CD4-positive, alpha-beta T cell treated with Interleukin-21 for 1 hour (primary cell): ENCODE measurements around the gene SEMA3G.
A peak's percentile ranks its signal among the peaks of the same experiment; 100 is the strongest.

Experiments
- DNase-seq: peaks from one replicate; pipeline ENCODE4 v3.0.0-alpha.2; 2020

The SEMA3G gene

DNA sequence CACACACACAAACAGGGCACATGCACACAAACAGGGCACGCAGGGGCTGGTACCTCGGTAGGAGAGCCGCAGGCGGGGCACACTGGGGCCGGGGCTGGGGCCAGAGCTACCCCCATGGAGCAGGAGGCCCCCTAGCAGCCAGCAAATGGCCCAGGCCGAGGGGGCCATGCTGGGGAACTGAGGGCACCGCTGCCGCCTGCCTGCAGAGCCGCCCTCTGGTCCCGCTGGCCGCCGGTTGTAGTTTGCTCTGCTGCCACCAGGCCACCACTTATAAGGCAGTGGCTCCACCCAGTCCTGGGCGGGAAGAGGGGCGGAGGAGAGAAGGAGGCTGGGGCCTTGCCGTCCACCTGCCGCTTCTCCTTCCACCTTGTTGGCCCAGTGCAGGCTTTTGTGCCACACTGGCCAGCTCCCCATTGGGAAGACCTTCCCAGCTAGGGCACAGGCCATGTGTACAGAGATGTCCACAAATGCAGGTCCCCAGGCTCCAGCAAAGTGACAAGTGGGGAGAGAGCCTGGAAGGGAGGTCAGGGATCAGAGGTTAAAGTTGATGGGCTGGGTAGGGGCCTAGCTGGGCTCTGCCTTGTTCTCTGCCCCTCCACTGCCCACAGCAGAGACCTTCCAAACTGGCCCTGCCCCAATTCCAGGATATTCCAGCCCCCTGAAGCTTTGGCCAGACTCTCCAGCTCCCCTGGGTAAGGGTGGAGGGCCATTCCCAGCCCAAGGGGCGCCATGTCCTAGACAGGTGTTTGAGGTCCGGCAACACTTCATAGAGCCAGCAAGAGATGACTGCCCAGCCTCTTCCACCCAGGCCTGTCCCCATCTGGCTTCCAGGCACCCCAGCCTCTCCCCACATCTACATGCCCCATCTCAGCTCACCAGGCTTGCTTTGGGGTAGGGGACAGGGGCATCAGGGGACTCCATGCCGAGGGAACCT is at the start of gene SEMA3G:
Gene SEMA3G (minus strand): TSS at position 244 of the 934 bp plus-strand sequence. CDS start 76 bp downstream, at position 168.
- peak; percentile 81 for DNase-seq

DNA sequence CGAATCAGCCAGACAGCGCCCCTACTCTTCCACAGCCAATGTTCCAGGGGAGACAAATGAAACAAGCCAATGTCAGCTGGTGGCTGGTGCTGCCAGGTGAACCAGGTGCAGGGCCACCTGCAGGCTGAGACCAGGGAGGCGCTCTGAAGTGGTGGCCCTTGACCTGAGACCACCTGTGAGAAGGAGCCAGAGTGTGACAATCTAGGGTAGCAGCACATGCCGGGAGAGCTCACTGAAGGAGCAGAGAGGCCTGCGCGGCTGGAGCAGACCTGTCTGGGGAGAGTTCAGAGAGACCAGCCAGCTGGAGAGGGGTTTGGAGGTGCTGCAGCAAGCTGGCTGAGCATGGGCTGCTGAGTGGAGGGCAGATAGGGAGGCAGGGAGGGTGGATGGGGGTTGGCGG is 49.5 kb upstream of the SEMA3G start:
- DNase-seq = no peak

DNA sequence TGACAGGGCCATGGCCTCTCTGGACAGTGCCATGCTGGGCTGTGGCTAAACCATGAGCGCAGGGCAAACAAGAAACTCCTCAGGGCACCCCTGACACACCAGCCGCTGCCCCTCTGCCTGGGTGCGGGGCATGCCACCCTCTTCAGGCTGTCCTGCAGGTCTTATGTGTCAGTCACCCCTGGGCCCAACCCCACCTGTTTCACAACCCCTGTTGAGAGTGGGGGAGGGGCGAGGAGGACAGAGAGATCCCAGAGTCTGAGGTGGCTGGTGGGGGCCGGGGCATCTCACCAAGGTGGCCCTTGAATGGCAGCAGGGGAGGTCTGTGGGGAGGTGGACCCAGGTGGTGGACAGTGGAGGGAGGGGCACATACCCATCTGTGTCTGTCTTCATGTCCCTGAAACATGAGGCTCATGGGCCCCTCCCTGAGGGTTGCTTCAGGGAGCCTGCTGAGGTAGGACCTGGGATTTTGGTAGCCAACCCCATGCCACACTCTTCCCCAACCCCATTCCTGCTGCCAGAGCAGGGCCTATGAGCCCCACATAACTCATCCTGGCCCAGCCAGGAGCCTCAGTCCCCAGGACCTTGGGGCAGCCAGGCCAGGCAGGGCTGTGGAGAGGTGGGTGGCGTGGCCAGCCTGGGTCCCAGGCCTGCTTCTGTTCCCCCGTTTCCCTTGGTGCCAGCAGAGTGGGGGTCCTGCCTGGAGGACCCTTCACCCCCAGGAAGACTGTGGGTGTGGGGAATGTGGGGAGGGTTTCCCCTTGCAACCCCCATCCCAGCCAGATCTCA is 48.5 kb upstream of the SEMA3G start:
- no peak for DNase-seq

DNA sequence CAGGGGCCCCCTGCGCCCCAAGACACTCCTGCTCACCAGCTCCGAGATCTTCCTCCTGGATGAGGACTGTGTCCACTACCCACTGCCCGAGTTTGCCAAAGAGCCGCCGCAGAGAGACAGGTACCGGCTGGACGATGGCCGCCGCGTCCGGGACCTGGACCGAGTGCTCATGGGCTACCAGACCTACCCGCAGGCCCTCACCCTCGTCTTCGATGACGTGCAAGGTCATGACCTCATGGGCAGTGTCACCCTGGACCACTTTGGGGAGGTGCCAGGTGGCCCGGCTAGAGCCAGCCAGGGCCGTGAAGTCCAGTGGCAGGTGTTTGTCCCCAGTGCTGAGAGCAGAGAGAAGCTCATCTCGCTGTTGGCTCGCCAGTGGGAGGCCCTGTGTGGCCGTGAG is 47.2 kb upstream of the SEMA3G start:
- no peak for DNase-seq

DNA sequence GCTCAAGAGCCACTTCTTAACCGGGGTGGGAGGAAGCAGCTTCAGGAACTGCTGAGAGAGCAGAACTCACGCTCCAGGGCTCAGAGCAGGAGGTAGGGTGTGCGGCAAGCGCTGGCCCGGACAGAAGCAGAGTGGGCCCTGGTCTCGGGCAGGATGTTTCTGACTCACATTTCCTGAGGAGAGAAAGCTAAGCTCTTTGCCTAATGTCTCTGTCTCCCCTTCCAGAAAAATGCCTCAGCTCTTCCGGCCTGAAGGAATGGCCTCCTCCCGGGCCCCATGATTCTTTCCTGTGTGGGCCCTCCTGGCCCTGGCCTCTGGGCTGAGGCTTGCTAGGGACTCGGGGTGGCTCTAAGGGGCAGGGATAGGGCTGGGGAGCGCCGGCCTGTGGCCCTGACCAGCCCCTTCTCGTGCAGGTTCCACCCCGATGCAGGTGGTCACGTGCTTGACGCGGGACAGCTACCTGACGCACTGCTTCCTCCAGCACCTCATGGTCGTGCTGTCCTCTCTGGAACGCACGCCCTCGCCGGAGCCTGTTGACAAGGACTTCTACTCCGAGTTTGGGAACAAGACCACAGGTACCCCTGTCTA is 46.1 kb upstream of the SEMA3G start:
- DNase-seq = no peak

DNA sequence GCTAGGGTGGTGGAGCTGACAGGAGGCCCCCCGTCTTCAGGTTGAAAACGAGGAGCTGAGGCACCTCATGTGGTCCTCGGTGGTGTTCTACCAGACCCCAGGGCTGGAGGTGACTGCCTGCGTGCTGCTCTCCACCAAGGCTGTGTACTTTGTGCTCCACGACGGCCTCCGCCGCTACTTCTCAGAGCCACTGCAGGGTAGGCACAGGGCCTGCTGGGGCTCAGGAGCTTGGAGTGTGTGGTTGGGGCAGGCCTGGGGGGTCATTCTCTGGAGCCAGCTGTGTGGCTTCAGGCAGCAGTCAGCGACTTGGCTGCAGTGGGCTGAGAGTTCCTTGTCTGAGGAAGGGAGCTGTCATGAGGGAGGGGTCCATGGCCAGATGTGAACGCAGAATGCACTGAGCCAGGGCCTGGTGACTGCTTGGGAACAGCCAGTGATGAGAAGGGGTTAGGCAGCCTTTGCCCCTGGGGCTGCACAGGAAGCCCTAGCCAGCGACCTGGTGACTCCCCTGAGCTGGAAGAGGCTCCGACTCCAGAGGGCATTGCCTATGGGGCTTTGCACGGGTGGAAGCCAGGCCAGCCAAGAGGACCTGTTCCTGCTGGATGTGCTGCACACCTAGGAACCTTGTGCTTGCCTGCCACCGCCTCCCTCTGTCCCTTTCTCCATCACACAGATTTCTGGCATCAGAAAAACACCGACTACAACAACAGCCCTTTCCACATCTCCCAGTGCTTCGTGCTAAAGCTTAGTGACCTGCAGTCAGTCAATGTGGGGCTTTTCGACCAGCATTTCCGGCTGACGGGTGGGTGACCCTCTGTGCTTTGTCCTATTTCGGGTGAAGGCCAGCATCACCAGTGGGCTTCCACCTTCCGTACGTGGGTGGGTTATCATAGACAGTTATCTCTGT is 45.4 kb upstream of the SEMA3G start:
- no peak for DNase-seq

DNA sequence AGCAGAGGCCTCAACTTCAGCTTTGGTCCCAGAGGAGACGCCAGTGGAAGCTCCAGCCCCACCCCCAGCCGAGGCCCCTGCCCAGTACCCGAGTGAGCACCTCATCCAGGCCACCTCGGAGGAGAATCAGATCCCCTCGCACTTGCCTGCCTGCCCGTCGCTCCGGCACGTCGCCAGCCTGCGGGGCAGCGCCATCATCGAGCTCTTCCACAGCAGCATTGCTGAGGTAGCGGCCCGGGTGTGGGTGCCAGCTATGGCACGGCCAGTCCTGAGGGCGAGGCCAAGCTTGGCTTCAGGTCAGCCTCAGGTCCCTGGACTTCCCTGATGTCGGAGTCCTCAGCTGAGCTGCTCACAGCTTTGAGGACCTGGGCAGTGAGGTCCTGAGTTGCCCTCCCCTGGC is 44.5 kb upstream of the SEMA3G start:
- DNase-seq = no peak

DNA sequence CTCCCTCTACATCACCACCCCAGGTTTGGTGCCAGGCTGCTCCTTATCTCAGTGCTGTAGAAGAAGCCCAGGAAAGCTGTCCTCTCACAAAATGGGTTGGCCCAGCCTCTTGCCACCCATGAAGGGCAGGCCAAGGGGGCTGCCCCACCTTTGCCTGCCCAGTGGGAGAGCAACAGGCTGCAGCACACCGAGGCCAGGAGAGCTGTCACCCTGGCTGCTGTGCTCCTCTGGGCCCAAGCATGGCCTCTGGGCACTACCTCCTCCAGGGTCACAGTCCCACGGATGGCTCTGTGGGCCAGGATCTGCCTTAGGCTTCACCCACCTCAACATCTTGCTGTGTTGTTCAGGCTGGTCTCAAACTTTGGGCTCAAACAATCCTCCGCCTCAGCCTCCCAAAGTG is 43.8 kb upstream of the SEMA3G start:
- DNase-seq = no peak

DNA sequence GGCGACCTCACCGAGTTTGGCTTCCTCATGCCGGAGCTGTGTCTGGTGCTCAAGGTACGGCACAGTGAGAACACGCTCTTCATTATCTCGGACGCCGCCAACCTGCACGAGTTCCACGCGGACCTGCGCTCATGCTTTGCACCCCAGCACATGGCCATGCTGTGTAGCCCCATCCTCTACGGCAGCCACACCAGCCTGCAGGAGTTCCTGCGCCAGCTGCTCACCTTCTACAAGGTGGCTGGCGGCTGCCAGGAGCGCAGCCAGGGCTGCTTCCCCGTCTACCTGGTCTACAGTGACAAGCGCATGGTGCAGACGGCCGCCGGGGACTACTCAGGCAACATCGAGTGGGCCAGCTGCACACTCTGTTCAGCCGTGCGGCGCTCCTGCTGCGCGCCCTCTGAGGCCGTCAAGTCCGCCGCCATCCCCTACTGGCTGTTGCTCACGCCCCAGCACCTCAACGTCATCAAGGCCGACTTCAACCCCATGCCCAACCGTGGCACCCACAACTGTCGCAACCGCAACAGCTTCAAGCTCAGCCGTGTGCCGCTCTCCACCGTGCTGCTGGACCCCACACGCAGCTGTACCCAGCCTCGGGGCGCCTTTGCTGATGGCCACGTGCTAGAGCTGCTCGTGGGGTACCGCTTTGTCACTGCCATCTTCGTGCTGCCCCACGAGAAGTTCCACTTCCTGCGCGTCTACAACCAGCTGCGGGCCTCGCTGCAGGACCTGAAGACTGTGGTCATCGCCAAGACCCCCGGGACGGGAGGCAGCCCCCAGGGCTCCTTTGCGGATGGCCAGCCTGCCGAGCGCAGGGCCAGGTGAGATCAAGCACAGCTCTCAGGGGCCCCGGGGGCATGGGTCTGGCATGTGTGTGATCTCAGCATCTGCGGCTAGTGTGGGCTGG is 43.1 kb upstream of the SEMA3G start:
- DNase-seq = no peak

DNA sequence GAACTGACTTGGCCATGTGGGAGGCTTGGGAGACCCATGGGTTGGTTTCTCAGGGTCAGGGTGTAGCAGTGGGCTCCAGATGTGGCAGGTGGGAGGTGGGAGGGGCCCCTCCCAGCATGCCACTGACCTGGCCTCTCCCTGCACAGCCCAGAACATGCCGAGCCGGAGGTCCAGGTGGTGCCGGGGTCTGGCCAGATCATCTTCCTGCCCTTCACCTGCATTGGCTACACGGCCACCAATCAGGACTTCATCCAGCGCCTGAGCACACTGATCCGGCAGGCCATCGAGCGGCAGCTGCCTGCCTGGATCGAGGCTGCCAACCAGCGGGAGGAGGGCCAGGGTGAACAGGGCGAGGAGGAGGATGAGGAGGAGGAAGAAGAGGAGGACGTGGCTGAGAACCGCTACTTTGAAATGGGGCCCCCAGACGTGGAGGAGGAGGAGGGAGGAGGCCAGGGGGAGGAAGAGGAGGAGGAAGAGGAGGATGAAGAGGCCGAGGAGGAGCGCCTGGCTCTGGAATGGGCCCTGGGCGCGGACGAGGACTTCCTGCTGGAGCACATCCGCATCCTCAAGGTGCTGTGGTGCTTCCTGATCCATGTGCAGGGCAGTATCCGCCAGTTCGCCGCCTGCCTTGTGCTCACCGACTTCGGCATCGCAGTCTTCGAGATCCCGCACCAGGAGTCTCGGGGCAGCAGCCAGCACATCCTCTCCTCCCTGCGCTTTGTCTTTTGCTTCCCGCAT is 42.3 kb upstream of the SEMA3G start:
- DNase-seq = no peak

DNA sequence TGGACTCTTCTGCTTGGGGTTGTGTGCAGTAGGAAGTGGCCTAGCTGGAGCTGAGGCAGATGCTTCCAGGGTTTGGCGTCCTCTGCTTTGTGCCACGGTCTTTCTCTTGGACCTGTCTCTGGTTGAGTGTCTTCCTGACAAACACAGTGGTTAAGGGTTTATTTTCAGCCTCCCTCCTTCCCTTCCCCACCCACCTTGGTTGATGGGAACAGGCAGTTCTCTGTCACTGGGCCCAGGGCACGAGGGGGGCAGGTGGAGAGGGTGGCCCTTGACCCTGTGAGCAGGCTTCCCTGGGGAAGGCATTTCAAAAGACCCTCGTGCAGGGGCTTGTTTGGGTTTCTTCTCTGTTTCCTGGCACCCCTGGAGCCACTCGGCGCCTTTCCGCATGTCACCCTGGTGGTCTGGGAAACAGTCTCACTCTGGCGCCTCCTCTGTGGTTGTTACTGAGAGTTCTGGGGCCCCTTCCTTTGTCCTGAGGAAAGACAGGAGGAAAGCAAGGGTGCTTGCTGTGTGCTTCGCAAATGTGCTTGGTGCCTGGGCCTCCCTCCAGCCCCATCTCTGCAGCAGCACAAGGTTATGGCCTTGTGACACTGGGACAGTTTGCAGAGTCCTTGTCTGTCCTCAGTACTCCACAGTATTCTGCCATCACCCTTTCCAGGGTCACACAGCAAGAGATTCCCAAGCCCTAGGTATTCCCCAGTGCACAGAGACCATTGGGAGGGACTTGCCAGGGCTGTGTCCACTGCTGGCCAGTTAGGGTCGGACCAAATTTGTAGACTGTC is 40.0 kb upstream of the SEMA3G start:
- DNase-seq = no peak

DNA sequence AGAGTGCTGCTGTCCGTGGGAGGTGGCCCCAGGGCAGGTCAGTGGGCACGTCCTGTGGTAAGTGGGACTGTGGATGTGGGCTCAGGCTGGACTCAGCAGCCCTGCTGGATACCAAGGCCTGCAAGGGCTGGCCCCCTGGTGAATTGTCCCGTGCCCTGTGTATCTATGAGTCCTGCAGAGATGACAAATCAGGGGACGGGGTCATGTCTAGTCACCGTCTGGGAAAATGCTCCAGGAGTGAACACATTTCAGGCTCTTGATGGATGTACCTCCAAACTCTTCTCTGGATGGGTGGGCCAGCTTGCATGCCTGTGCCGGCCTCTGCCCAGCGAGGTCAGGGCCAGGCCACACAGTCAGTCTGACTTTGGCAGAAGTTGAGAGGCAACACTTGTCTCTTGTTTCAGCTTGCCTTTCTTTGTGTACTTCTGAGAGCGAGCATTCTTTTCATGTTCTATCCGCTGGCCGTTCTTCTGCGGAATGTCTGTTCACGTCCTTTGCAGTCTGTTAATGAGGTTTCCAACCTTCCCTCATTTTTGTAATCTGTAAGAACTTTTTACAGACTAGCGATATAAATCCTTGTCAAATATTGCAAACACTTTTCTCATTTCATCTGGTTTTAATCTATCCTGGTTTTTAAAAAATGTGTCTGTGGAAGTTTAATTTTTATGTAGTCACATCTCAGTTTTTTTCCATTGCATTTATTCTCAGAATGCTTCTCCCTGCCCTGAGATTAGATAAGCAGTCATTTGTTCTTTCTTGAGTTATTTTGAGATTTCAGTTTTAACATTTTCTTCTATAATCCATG is 38.9 kb upstream of the SEMA3G start:
- no peak for DNase-seq

DNA sequence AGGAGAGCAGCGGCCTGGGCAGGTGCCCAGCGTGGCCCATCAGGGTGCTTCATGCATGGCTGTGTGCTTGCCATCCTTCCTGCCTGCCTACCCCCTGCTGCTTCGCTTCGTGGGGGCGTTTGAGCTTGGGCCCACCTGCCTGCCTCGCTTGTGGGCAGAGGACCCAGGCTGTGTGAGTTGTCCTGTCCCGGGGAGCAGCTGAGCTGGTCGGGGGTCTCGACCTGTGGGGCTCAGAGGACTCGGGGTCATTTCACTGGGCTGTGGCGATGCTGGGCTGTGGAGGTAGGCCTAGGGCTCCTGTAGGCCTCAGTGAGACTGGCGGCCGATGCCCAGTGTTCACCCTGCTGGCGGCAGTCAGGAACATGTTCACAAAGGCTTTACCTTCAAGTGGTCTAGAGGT is 38.2 kb upstream of the SEMA3G start:
- DNase-seq = no peak

DNA sequence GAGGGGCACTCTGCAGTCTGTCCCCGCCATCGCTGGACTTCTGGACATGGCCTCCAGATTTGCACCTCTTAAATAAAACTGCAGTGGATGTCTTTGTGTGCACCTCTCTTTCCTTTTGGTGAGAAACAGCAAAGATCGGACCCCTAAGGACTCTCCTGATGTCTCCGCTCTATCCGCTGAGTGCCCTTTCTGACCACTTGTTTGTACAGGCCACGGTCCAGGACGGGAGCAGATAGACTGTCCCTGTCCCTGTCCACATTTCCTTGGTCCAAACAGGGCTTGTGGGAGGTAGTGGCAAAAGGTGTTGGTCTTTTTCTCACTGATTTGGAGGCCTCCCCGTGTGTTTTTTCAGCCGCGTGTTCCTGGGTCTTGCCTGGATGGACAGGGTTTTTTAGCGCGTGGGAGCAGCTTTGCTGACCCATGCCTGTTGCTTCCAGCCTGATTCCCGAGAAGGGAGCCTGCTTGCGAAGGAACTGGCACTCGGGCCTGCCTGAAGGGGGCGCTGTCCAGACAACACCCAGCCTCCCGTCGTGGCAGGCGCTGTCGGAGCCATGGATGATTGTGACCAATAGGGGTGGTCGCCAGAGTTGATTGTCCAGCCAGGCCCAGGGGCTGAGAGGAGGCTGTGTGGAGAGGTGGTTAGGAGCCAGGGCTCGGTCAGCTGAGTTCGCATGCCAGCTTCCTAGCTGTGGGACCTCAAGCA is 37.1 kb upstream of the SEMA3G start:
- no peak for DNase-seq

DNA sequence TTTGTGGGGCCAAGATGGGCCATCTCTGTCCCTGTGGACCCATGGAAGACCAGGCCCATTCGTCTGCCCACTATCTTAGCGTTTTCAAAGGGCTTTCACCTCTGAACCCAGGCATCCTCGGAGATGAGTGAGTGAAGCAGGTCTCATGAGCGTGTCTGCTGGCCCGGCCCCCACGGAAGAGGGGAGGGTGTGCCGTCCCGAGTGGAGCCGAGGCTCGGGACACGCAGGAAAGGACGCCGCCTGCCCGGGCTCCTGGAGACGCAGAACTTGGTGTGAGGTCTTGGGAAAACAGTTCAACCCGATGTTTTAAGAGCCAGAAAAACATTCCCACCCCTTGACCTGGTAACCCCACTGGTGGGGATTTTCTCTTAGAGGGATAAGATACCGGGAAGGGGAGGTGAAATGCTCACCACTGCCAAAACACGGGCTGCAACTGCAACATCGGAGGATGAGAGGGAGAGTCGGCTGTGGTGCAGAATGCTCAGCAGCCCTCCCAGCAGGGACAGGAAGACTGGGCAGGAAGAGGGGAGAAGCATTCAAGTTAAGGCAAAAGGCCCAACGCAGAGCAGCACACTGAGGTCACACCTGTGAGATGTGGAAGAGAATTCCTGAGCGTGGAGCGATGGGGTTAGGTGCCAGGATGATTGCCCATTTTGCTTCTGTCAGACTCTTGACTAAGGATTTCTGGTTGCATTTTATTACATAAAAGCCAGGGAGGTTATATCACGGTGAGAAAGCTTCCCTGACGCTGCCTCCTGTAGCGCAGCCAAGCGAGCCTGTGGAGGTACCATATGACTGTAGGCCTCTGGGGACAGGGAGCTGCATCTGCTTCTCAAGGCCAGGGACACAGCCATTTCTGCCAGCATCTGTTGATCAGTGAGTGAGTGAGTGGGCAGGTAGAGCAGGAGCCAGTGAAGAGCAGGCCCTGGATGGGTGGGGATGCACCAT is 36.1 kb upstream of the SEMA3G start:
- no peak for DNase-seq

DNA sequence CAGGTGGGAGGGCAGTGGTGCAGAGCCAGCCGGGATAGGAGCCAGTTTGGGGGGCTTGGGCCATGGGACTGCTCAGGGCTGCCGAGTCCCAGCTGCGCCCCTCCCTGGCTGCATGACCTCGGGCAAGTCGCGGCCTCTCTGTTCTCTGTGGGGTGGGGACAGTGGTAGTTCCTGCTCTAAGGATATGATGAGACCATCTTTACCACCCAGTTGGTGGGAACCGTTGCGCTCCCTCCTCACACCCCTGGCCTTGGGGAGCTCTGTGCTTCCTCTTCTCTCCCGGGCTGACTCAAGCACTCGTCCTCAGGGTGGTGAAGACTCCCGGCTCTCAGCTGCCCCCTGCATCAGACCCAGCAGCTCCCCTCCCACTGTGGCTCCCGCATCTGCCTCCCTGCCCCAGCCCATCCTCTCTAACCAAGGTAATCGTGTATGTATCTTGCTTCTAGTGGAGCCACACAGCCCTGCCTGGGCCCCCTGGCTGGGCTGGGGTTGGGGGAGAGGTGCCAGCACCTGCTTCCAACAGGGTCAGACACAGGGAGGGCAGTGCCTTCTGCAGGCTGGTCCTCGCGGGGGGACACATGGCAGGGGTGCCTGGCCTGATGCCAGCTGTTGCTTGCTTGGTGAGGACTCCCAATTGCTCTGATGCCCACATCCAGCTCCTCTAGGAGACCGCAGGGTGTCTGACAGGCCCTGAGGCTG is 35.1 kb upstream of the SEMA3G start:
- no peak for DNase-seq
